Measurements from ENCODE around the gene TCEAL9.
A peak's percentile ranks its signal among the peaks of the same experiment; 100 is the strongest.
"Not testable (repeated sequence)": the region's sequence is repeated elsewhere in the genome, so short reads cannot be mapped to it uniquely, and the experiment has no call there.

The TCEAL9 gene

DNA sequence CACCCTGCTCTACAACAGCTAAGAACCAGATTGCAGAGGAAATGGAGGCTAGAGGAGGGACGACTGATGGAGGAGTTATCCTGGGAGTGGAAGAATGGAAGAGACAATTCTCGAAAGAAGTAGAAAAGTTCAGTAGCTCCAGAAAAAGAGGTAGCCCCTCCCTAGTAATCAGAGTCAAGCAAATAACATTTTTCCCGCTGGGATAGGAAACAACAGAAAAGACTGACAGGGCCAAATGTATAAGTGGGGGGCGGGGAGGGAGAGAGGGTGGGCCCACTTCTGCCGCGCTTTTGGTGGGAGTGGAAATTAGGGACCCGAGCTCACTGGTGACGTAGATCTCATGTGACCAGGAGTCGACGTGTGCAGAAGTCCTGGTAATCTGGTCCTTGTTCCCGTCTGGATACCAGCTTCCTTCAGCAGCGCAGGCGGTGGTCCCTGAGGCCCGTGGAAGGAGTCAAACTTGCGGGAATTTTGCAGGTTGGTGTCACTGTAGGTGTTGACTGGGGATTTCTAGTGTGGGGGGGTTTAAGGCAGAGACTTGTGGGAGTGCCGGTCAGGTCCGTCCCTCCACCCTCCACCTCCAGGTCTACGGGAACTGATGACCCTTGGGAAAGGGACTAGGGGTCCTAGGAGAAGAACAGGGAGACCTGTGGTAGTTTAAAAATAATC lies at the start of gene TCEAL9:
Gene TCEAL9, plus strand, starts transcription at position 377 of the 669 bp plus-strand sequence. CDS start 1,179 bp downstream, outside the sequence.
- DNase-seq (ENCODE audit: low spot score), result peak; percentile 49

GRCh38 chrX:103309860-103310554 lies 46.3 kb upstream of the TCEAL9 start:
- no peak for DNase-seq (ENCODE audit: low spot score)

- DNase-seq (ENCODE audit: low spot score), result peak; percentile 78
Observed at GRCh38 chrX:103310555-103311398, 45.5 kb upstream of the TCEAL9 start, which contains the start of gene BEX2. TSS of gene BEX2 (minus strand) at chrX:103310990. CDS start at chrX:103309976, 1,014 bp downstream.

DNA sequence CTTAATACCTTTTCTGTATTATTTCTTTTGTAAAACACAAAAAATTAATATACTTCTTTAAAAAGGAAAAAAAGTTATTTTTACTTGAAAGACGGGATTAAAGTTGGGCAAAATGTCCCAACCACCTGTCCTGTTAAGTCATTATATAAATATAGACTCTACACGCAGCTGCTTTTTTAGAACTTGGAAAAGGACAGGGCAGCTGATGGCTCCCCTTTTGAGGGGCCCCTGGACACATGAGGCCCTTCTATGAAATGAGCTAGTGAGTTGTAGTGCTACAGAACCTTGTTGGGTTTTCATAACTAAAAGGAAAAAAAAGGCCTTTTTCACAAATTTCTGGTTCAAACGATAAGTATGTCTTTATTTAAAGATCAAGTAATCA lies 44.9 kb upstream of the TCEAL9 start:
- no peak for DNase-seq (ENCODE audit: low spot score)

DNA sequence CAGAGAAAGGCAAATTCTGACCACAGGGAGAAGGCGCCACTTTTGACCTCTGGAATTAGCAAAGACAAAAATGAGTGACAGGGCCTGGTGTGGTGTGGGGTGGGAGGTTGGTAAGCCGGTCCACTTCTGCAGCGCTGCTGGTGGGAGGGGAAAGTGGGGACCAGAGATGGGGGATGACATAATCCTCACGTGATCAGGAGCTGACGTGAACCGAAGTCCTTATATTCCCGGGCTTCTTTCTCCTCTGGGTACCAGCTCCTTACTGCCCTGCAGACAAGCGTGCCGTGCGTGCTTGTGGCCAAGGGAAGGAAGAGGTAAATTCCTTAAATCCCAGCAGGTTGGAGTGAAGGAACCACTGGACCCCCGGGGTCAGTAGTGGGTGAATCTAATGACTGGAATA lies 26.3 kb upstream of the TCEAL9 start, which contains the start of gene TCEAL7:
Gene TCEAL7, plus strand, starts transcription at position 249 of the 400 bp plus-strand sequence. CDS start 1,165 bp downstream, outside the sequence.
- peak; percentile 80 for DNase-seq (ENCODE audit: low spot score)

DNA sequence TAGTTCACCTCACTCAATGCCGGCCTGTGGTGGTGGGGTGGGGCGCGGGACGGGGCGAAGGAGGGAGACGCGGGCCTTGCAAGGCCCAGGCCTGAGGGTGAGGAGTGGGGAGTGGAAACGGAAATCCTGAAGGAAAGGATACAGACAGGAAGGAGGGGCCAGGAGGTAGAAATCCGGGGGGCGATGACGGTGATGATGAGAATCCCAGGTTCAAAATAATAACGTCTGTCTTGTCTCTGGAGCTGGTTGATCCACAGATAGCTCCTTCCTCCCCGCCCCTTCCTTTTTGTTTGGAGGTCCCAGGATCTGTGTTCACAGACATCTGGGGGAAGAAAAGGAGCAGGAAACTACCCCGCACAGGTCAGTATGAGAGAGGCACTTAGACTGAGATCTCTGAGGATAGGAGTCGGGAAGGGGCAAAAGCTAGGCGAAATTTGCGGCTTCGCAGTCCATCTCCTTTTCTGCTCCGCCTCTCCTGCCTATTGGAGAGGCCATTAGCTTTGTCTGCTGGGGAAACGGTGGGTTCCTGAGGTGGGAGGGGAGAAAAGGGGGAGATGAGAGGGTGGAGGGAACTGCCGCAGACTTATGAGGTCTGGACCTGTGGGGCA lies 25.5 kb upstream of the TCEAL9 start:
- DNase-seq (ENCODE audit: low spot score), result no peak

DNA sequence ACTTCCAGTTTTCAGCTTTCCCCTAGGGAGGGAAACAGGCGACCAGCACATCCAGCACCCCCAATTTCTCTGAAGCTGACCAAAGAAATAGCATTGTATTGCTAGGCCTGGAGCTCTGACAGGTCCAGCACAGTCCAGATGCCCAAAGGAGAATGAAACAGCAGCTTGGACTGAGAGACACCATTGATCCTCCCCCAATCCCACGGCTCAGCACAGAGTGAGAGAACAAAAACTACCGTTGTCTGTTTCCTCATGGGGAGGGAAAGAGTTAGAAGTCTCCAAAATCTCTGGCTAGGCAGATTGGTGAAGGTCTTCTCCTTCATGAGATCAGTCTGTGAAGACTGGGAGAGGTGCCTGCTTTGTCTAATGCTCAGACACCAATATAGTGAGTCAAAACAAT lies 17.6 kb upstream of the TCEAL9 start:
- DNase-seq (ENCODE audit: low spot score), result peak; percentile 58

DNA sequence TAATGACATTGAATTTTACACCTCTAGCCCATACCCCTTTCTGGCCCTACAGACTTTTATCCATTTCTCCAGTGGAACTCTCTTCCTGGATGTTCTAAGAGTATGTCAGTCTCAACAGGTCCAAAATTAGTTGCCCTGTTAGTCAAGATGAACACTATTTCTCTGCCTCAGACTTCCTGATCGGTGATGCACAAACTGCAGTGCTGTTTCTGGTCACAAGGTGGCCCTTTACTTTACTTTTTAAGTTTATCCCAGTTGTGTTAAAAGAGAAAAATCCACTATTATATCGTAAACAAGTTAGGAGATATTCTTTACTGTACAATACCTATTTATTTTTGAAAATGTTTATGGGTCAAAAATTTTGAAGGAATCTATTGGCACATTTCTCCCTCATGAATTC lies 13.2 kb upstream of the TCEAL9 start:
- DNase-seq (ENCODE audit: low spot score), result peak; percentile 28

DNA sequence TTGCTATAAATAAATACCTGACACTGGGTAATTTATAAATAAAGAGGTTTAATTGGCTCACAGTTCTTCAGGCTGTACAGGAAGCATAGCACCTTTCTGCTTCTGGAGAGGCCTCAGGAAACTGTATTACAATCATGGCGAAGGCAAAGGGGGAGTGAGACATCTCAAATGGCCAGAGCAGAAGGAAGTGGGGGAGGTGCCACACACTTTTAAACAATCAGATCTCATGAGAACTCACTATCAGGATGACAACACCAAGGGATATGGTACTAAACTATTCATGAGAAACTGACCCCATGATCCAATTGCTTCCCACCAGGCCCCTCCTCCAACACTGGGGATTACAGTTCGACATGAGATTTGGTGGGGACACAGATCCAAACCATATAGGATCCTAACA lies 11.7 kb upstream of the TCEAL9 start:
- no peak for DNase-seq (ENCODE audit: low spot score)

DNA sequence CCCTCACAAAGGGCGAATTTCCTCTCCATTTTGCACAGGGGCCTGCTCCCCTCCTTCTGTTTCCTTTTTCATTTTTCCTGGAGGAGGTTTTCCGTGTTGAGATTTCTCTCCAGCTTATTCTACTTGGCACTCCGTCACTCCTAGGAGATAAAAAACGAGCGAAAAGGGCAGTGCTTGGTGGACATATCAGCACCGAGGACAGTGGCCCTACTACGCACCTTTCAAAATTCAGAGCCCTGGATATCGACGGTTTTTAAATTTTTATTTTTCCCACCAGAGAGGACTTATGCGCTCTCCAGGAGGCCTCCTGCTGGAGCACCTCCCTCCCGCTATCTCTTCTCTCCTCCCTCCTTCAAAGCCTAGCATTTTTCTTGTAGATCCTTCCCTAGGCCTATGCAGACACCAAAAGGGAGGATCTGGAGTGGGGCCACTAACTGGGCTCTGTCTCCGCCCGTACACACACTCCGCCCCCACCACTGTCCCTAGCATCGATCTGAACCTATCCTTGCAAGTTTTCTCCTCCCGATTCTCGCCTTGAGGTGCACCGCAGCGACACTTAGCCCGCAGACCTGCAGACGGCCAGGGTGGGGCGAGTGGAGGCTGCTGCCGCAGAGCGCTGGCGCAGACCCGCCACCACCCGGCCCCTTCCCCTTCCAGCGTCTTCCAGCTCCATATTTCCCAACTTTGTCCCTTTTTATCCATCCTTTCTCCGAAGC lies 8.5 kb upstream of the TCEAL9 start:
- DNase-seq (ENCODE audit: low spot score), result no peak

DNA sequence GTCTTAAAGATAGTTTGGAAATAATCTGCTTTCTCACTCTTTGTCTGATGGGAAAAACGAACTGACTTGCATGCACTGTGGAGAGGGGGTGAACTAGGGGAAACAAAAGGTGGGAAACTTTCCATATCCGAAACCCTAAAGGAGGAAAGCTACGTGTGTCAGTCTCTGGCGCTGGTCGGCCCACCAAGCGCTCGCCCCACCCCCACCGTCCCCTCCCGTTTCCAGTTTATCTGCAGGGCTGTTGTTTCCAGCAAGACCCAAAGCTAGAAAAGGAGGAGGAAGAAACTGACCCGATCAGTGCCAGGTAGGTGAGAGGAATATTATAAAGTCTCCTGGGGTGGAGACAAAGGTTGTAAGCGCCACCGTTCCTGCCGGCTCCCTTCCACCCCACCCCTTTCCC lies 552 bp downstream of the TCEAL9 start:
- peak; percentile 7 for DNase-seq (ENCODE audit: low spot score)

- DNase-seq (ENCODE audit: low spot score), result no peak
Observed at GRCh38 chrX:103357871-103358270, 1.6 kb downstream of the TCEAL9 start.

- DNase-seq (ENCODE audit: low spot score), result not testable (repeated sequence)
Observed at GRCh38 chrX:103359605-103360004, 3.3 kb downstream of the TCEAL9 start.

GRCh38 chrX:103360092-103360491 lies 3.8 kb downstream of the TCEAL9 start:
- no peak for DNase-seq (ENCODE audit: low spot score)

DNA sequence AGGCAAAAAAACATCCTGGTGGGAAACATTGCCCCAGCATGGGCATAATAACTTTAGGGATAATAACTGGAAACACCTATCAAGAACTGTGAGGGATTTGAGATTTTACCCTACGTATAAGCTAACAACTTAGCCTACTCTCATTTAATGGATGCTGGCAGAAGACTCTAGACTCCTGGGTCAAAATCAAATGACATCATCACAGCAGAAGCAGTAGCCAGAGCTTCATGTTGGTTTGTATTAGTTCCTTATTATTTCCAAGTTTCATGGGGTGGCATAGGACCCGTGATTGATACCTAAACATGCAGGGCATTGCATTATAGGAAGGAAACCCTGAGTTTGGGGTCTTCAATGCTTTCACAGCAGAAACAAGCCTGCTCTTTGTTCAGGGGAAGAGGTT lies 4.6 kb downstream of the TCEAL9 start:
- DNase-seq (ENCODE audit: low spot score), result no peak

GRCh38 chrX:103361798-103362197 lies 5.5 kb downstream of the TCEAL9 start:
- DNase-seq (ENCODE audit: low spot score), result no peak

- no peak for DNase-seq (ENCODE audit: low spot score)
Observed at GRCh38 chrX:103362474-103362873, 6.2 kb downstream of the TCEAL9 start.

- DNase-seq (ENCODE audit: low spot score), result no peak
Observed at GRCh38 chrX:103363046-103363445, 6.7 kb downstream of the TCEAL9 start.

- DNase-seq (ENCODE audit: low spot score), result no peak
Observed at GRCh38 chrX:103367502-103367901, 11.2 kb downstream of the TCEAL9 start.

- no peak for DNase-seq (ENCODE audit: low spot score)
Observed at GRCh38 chrX:103369479-103369878, 13.2 kb downstream of the TCEAL9 start.

DNA sequence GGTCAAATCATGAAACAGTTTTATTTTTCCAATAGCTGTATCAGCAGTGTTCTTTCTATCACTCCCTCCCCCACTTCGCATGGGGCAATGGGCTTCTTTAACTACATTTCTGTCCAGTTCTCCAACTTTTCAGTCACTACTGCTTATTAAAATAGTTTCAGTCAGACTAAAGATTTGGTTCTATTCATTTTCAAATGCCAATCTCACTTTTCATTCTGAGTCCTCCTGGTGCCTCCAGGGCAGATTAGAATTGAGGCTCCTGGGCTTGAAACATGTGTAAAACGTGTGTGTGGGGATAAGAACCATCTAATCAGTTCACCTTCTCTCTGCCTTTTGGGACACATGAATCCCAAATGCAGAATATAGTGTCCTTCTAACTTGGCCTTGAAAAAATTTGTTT lies 16.6 kb downstream of the TCEAL9 start:
- DNase-seq (ENCODE audit: low spot score), result no peak

Data from putamen (tissue), 1 donor.